GM18505 (cell line): ENCODE results near the gene AGPS.

Experiments
- ATAC-seq: cut with Tn5 transposase; IDR thresholded peaks from one replicate; pipeline ENCODE4 v1.9.1; 2021; ENCODE audit not compliant: unreplicated experiment
- POLR2A ChIP-seq: IDR thresholded peaks from 4 replicates; pipeline ENCODE4 v1.6.1; 2011; ENCODE audit warnings: borderline replicate concordance; ENCODE audit not compliant: insufficient read depth, insufficient read length; ENCODE audit errors: extremely low read depth

The AGPS gene

DNA sequence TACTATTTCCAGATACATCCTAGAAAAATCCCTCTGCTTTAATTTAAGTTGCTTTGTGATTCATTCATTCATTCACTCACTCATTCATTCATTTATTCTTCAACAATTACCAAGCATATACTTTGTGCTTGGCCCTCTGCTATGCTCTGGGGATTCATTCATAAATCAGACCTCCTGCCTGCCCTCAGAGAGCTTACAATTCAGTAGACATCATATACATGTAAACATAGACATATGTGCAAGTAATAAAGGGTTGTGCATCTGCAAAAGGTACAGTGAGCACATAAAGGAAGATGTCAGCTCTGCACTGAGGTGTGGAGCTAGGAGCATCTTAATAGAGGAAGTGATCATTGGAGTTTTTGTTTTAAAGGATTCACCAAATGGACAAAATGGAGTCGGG lies 189.4 kb downstream of the AGPS start:
- no peak for TF ChIP-seq POLR2A
- ATAC-seq = no peak

DNA sequence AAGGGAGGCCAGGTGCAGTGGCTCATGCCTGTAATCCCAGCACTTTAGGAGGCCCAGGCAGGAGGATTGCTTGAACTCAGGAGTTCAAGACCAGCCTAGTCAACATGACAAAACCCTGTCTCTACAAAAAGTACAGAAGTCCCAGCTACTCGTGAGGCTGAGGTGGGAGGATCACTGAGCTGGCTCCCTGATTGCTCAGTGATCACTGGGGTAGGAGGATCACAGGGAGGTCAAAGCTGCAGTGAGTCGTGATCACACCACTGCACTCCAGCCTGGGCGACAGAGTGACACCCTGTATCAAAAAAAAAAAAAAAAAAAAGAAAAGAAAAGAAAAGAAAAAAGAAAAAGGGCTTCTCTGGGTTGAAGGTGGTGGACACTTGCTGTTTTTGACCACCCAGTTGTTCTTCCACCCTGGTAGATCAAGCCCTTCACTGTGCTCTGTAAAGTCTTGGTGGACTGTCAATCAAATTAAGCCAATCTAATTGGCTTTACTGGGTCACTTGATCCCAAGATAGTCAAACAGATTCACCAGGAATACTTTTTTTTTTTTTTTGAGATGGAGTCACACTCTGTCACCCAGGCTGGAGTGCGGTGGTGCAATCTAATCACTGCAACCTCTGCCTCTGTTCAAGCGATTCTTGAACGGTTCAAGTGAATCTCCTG lies 191.6 kb downstream of the AGPS start:
- no peak for TF ChIP-seq POLR2A
- ATAC-seq = no peak

DNA sequence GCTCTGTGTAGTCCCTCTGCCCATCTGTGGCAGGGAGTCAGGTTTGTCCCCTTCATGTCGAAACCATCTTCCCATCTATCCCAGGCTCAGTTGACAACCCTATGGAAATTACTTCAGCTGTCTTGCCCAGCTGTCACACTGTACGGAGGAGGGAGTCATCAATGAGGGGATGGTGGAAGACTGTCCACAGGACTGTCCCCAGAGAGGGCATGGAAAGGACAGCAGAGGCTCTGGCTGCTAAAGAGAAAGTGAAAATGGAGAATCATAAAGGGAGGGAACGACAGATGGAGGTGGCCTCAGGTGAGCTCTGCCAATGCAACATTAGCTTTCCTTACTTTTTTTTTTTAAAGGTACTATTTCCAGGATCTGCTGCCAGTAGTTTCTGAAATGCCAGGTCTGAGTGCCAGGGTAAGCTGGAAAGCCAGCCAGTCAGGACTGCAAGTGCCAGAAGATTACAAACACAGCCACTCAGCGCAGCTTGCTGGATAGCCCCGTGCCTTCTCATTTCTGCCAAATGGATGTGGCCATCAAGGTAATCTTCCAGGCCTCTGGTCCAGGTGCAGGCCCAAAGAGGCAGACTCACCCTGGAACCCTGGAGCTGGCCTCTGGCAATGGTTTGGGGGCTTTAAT lies 192.8 kb downstream of the AGPS start:
- no peak for TF ChIP-seq POLR2A
- no peak for ATAC-seq

DNA sequence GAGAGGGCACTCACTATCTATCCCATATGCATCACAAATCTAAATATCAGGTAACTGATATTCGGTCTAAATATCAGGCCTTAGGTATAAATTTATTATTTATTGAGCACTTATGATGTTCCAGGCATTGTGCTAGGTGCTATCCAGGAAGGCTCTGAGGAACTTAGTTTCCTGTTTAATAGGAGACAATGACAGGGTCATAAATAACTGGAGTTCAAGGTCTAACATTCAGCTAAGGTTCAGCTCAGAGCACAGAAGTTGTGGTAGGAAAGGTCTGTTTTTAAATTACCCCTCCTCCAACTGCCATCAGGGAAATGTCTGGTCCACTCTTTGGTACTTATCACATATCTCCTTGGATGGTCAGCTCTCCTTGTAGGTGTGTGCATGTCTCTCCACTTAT lies 193.6 kb downstream of the AGPS start:
- ATAC-seq = no peak
- TF ChIP-seq POLR2A = no peak

DNA sequence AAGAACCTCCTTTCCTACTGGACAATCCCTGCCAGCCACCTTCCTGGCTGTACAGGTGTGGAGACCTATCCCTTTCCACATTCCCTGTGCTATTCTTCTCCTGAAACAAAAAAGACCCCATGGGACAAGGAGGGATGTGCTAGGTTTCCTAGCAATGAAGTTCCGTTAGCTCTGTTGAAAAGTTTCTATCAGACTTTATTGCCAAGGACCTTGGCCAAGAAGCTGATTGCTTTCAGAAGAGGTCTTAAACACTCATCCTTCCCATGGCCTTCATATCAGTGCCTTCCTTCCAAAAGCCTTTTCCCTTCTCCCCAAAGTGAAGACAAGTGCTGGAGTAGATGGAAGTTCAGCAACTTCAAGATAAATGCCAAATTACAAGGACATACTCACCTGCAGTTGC lies 194.8 kb downstream of the AGPS start:
- TF ChIP-seq POLR2A = no peak
- ATAC-seq = no peak

DNA sequence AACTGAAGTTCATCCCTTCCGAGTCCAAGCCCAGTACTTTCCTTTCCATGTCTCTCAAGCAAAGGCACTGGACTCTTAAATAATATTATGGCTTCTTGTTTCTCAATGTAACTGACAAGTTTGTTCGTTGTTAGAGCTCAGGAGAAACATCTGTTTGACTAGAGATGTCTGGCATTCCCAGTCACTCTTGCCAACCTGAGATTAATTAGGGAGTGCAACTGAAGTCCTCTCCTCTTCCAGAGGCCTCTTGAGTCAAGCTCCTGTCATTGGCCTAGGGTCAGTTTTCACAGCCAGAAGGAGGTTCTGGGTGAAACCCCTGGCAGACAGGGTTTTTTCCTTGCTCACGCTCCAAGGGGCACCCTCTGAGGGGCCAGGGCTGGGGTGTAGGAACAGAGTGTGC lies 196.1 kb downstream of the AGPS start:
- TF ChIP-seq POLR2A = no peak
- no peak for ATAC-seq

DNA sequence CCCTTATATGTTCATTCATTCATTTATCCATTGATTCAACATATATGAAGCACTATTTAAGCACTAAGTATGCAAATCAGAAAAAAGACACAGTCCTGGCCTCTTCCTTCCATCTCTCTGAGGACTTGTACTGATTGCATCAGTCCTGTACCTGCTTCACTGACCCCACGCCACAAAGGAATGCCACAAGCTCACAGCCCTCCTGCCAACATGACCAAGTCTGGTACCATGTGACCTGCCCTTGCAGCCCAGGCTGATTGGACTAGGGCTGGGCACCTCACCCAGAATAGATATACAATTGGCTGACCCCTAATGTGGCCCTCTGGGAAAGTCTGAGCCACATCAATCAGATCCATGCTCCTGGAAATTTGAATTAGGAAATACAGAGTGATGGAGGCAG lies 196.6 kb downstream of the AGPS start:
- no peak for ATAC-seq
- TF ChIP-seq POLR2A = no peak

DNA sequence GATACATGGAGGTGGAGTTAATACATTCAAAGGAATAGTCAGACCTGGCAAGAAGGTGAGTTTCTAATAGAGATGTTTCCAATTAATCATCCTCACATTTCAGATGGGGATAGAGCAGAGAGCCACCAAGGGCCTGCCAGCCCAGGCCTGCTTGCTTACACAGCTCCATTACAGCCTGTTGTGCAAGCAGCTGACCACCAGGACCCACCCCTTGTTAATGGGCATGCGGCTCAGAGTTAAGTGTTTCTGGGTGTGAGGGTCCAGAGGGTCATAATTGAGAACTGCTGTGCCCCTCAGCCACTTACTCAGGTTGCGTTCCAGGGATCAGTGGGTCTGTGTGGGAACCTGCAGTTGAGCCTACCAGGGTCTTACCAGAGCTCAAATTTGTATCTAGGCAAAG lies 199.8 kb downstream of the AGPS start:
- no peak for TF ChIP-seq POLR2A
- ATAC-seq = no peak

DNA sequence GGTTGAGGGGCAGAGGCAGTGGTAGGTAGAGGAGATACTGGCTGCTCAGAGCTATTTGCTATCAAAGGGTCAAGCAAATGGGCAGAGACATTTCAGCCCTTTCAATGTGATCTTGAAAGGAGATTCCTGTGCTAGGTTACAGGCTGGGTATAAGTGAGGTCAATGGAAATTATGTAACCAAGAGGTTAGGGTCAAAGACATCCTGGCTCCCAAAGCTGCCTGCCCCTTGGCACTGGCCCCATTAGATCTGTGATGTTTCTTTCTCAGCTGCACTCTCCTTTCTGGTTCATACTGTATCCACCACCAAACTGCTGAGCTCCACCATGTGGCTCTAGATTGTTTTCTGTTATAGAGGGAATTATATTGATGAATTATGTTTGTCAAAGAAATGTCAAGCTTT lies 200.4 kb downstream of the AGPS start:
- ATAC-seq = no peak
- no peak for TF ChIP-seq POLR2A

DNA sequence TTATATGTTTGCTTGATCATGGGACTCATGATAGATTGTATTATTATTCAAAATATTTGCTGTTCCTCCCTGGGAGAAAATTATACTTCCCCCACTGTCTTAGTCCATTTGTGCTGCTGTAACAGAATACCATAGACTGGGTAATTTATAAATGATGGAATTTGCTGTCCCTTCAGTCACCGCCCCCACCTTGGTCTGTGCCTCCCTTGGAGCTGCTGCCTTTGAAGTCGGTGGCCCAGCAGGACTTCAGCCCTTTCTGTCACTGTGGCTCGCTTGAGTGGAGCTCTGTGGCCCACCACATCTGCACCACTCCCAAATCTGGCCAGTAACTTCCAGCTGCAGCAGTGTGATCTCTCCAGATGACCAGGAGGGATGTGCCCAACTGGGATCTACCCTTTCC lies 200.8 kb downstream of the AGPS start:
- TF ChIP-seq POLR2A = no peak
- no peak for ATAC-seq
